KMS-11 (cell line): ENCODE data around the gene PRDM16.

Experiments used
- H2AFZ ChIP-seq: fragments of 200-600 bp; sonication (generic); 2 replicates; pipeline ENCODE4 v1.6.1; 2016; ENCODE audit warnings: antibody characterized with exemption, mixed run types, low read depth
- H3K27ac ChIP-seq: fragments of 200-600 bp; sonication (generic); 2 replicates; pipeline ENCODE4 v1.6.1; 2016; ENCODE audit warnings: mild to moderate bottlenecking, mixed run types
- H3K27me3 ChIP-seq: fragments of 200-600 bp; sonication (generic); 2 replicates; pipeline ENCODE4 v1.6.1; 2017; ENCODE audit warnings: mild to moderate bottlenecking, low read depth, mixed run types, moderate library complexity; ENCODE audit not compliant: insufficient read depth
- H3K36me3 ChIP-seq: fragments of 200-600 bp; sonication (generic); 2 replicates; pipeline ENCODE4 v1.6.1; 2017; ENCODE audit warnings: mild to moderate bottlenecking, mixed run types; ENCODE audit not compliant: insufficient read depth
- H3K4me1 ChIP-seq: fragments of 200-600 bp; sonication (generic); 2 replicates; pipeline ENCODE4 v1.6.1; 2016; ENCODE audit warnings: mild to moderate bottlenecking, low read depth, mixed run types; ENCODE audit not compliant: poor library complexity, severe bottlenecking
- H3K4me2 ChIP-seq: fragments of 200-600 bp; sonication (generic); 2 replicates; pipeline ENCODE4 v1.7.0; 2016; ENCODE audit warnings: mild to moderate bottlenecking, mixed run types
- H3K4me3 ChIP-seq: fragments of 200-600 bp; sonication (generic); IDR thresholded peaks from 2 replicates; pipeline ENCODE4 v1.6.1; 2017; ENCODE audit warnings: low read depth, low read length, mixed read lengths; ENCODE audit not compliant: insufficient read depth
- H3K79me2 ChIP-seq: fragments of 200-600 bp; sonication (generic); 2 replicates; pipeline ENCODE4 v1.6.1; 2016; ENCODE audit warnings: low read depth, mixed run types; ENCODE audit not compliant: insufficient read depth
- H3K9ac ChIP-seq: fragments of 200-600 bp; sonication (generic); 2 replicates; pipeline ENCODE4 v1.6.1; 2016; ENCODE audit warnings: mild to moderate bottlenecking, mixed run types
- H4K20me1 ChIP-seq: fragments of 200-600 bp; sonication (generic); 2 replicates; pipeline ENCODE4 v1.6.1; 2016; ENCODE audit warnings: mild to moderate bottlenecking, mixed run types; ENCODE audit not compliant: insufficient read depth
- TF ChIP-seq, protein P1 (sequence below): fragments of 200-600 bp; sonication (generic); conservative IDR thresholded peaks from 2 replicates; pipeline ENCODE4 v1.6.1; 2017; ENCODE audit warnings: low read depth, mild to moderate bottlenecking, antibody characterized with exemption, low read length, moderate library complexity, mixed read lengths

The PRDM16 gene

GRCh38 chr1:3066826-3067225 is 2.2 kb upstream of the PRDM16 start:
- H3K4me2 ChIP-seq = no peak overlapping the region
- H3K4me3 ChIP-seq = no peak overlapping the region
- H3K4me1 ChIP-seq = no peaks in the 10 kb centered on the region
- TF ChIP-seq, protein P1, sequence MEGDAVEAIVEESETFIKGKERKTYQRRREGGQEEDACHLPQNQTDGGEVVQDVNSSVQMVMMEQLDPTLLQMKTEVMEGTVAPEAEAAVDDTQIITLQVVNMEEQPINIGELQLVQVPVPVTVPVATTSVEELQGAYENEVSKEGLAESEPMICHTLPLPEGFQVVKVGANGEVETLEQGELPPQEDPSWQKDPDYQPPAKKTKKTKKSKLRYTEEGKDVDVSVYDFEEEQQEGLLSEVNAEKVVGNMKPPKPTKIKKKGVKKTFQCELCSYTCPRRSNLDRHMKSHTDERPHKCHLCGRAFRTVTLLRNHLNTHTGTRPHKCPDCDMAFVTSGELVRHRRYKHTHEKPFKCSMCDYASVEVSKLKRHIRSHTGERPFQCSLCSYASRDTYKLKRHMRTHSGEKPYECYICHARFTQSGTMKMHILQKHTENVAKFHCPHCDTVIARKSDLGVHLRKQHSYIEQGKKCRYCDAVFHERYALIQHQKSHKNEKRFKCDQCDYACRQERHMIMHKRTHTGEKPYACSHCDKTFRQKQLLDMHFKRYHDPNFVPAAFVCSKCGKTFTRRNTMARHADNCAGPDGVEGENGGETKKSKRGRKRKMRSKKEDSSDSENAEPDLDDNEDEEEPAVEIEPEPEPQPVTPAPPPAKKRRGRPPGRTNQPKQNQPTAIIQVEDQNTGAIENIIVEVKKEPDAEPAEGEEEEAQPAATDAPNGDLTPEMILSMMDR = no peak
- no peaks in the 10 kb centered on the region for H3K79me2 ChIP-seq
- no peaks in the 10 kb centered on the region for H4K20me1 ChIP-seq
- H3K9ac ChIP-seq = no peak overlapping the region
- H2AFZ ChIP-seq = no peak overlapping the region
- H3K27ac ChIP-seq = no peak overlapping the region
- no peaks in the 10 kb centered on the region for H3K36me3 ChIP-seq
- H3K27me3 ChIP-seq = no peaks in the 10 kb centered on the region; the same call in 1 of the 2 replicates

GRCh38 chr1:3067301-3067670 is 1.7 kb upstream of the PRDM16 start:
- no peak overlapping the region for H2AFZ ChIP-seq
- H3K4me2 ChIP-seq = no peak overlapping the region
- H3K4me1 ChIP-seq = no peaks in the 10 kb centered on the region
- no peaks in the 10 kb centered on the region for H4K20me1 ChIP-seq
- H3K4me3 ChIP-seq = no peak overlapping the region
- H3K79me2 ChIP-seq = no peaks in the 10 kb centered on the region
- TF ChIP-seq, protein P1 = no peak
- peaks cover 4% of the 10 kb centered on the region; the same call in 1 of the 2 replicates for H3K27me3 ChIP-seq
- no peaks in the 10 kb centered on the region for H3K36me3 ChIP-seq
- no peak overlapping the region for H3K9ac ChIP-seq
- no peak overlapping the region for H3K27ac ChIP-seq

DNA sequence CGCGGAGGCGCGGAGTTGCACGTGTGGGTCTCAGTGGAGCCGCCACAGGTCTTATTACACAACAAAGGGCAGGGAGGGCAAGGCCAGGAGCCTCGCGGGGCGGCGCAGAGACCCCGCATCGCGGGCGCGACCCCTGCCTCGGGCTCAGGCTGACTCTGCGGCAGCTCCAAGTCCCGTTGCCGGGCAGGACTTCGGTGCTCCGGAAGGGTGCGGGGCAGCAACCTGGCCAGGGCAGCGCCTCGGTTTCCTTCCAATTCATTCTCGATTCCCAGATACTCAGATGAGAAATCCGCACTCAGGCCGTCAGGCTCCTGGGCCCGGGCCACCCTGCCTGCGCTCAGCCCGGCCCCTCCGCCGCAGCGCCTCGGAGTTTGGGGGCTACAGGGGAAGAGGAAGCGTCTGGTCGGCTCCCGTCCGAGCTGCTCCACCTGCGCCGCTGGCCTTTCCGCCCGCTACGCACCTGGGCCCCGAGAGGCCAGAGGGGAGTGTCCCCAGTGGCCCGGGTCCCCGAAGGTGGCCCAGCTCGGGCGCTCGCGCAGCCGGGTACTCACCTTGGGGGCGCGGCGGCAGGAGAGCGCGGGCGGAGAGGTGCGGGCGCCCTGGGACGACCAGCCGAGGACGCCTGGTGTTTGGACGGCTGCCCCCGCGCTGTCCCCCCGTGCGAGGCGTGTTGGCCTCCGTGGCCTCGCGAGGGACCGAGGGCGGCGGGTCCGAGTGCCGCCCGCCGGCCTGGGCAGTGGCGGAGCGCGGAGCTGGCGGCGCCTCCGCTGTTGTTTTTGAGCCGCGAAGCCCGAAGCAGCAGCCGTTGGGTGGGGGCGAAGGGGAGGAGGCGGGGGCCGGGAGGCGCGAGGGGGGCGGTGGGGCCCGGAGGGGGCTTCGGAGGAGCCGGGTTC is 1.1 kb upstream of the PRDM16 start:
- H4K20me1 ChIP-seq = no peaks in the 10 kb centered on the region
- no peaks in the 10 kb centered on the region for H3K79me2 ChIP-seq
- H2AFZ ChIP-seq = no peak overlapping the region
- H3K4me3 ChIP-seq = no peak overlapping the region
- H3K27ac ChIP-seq = no peak overlapping the region
- H3K36me3 ChIP-seq = no peaks in the 10 kb centered on the region
- TF ChIP-seq, protein P1 = no peak
- no peak overlapping the region for H3K4me2 ChIP-seq
- H3K27me3 ChIP-seq = peaks cover 7% of the 10 kb centered on the region; the same call in 1 of the 2 replicates
- no peaks in the 10 kb centered on the region for H3K4me1 ChIP-seq
- no peak overlapping the region for H3K9ac ChIP-seq

DNA sequence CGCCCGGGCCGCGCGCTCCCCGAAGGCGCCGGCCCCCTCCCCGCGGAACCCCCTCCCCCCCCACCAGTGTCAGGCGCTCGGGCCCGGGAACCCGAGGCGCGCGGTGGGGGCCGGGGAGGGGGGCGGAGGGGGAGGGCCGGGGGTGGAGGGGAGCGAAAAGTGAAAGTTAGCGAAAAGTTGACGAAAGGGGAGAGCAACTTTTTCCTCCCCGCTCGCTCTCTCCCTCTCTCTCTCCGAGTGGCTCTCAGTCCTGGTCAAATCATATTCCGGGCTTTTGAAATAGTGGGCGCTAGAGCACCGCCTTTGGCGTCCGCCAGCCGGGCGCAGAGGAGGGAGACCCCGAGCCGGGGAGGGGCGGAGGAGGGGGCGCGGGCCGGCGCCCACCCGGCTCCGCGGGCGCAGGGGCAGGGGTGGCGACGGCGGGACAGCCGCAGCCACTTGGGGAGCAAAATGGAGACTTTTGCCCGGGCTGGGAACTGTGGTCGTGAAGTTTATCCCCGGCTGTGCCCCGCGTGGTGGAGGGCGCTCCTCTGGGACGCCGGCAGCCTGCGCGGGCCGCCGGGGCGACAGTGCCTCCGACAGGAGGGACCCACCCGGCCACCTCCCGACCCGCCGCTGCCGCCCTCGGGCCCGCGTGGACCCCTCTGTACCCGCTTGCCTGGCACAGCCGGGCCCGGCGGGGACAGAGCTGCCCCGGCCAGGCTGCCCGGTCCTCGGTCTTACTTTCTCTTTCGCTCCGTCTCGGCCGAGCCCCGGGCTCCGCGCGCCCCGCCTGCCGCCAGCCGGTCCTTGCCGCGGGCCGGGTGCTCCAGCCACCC is 697 bp downstream of the PRDM16 start:
- Histone ChIP-seq H3K27ac (no peak overlapping the region), H3K27me3 (peaks cover 22% of the 10 kb centered on the region; the same call in 1 of the 2 replicates), H2AFZ (no peak overlapping the region), H3K79me2 (no peaks in the 10 kb centered on the region), H3K4me2 (no peak overlapping the region), H4K20me1 (no peaks in the 10 kb centered on the region), H3K36me3 (no peaks in the 10 kb centered on the region), H3K4me1 (no peaks in the 10 kb centered on the region), H3K4me3 (no peak overlapping the region), H3K9ac (no peak overlapping the region)
- TF ChIP-seq, protein P1 = no peak
